ENCODE results near the gene PIEZO1.

DNA sequence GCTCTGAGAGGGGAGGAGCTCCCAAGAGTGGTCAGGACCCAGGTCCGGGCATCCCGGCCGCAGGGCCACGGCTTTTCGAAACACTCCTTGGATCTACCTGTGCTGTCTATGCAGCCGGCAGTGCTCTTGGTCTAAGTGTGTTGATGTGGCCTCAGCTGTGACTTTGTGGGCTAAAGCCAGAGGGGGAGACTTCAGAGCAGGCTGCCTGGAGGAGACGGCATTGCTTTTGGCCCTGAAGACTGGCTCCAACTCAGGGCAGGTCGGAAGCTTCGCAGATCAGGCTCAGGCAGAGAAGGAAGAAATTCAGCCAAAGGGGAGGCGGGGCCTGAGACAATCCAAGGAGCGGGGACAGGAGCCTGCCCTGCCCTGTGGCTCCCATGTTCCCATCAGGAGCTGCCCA is 31.4 kb downstream of the PIEZO1 start:
- TF ChIP-seq, protein P1, sequence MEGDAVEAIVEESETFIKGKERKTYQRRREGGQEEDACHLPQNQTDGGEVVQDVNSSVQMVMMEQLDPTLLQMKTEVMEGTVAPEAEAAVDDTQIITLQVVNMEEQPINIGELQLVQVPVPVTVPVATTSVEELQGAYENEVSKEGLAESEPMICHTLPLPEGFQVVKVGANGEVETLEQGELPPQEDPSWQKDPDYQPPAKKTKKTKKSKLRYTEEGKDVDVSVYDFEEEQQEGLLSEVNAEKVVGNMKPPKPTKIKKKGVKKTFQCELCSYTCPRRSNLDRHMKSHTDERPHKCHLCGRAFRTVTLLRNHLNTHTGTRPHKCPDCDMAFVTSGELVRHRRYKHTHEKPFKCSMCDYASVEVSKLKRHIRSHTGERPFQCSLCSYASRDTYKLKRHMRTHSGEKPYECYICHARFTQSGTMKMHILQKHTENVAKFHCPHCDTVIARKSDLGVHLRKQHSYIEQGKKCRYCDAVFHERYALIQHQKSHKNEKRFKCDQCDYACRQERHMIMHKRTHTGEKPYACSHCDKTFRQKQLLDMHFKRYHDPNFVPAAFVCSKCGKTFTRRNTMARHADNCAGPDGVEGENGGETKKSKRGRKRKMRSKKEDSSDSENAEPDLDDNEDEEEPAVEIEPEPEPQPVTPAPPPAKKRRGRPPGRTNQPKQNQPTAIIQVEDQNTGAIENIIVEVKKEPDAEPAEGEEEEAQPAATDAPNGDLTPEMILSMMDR (IDR thresholded peaks at IDR 0.05): no peak
- no peak for TF ChIP-seq POLR2A (IDR thresholded peaks at IDR 0.05)

Measured in right lobe of liver (tissue), 4 donors.